ENCODE results near the gene TMEM132C.

TMEM132C gene

GRCh38 chr12:128367961-128368360 is 101.0 kb downstream of the TMEM132C start:
- H3K9me3 ChIP-seq (ENCODE audit: control insufficient read depth, insufficient read depth, low read depth, low read length): no peaks in the 10 kb centered on the region
- TF ChIP-seq TRIM28 (IDR thresholded peaks at IDR 0.05; ENCODE audit: borderline replicate concordance, low read length): no peak
- no peak for TF ChIP-seq ZNF707 (tag by site-specific recombination; IDR thresholded peaks at IDR 0.05)
- TF ChIP-seq SCRT2 (tag by site-specific recombination; IDR thresholded peaks at IDR 0.05): no peak
- TF ChIP-seq ZNF768 (tag by site-specific recombination; IDR thresholded peaks at IDR 0.05): no peak
- no peak for TF ChIP-seq ZNF670 (tag by site-specific recombination; IDR thresholded peaks at IDR 0.05; ENCODE audit: low read depth)
- no peak for TF ChIP-seq ZNF660 (tag by site-specific recombination; IDR thresholded peaks at IDR 0.05)
- no peak for TF ChIP-seq ZBTB20 (tag by site-specific recombination; IDR thresholded peaks at IDR 0.05)
- no peak for TF ChIP-seq ZNF629 (tag by site-specific recombination; IDR thresholded peaks at IDR 0.05)
- TF ChIP-seq SP2 (tag by site-specific recombination; IDR thresholded peaks at IDR 0.05): no peak
- TF ChIP-seq ZNF37A (tag by site-specific recombination; IDR thresholded peaks at IDR 0.05): no peak
- TF ChIP-seq, protein P1, sequence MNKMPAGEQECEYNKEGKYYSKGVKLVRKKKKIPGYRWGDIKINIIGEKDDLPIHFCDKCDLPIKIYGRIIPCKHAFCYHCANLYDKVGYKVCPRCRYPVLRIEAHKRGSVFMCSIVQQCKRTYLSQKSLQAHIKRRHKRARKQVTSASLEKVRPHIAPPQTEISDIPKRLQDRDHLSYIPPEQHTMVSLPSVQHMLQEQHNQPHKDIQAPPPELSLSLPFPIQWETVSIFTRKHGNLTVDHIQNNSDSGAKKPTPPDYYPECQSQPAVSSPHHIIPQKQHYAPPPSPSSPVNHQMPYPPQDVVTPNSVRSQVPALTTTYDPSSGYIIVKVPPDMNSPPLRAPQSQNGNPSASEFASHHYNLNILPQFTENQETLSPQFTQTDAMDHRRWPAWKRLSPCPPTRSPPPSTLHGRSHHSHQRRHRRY (tag by site-specific recombination; IDR thresholded peaks at IDR 0.05): no peak
- no peak for TF ChIP-seq ZNF626 (tag by site-specific recombination; IDR thresholded peaks at IDR 0.05)
- POLR2A ChIA-PET: no interaction called here
- H3K4me3 ChIP-seq (ENCODE audit: low read depth, low read length): no peak overlapping the region
- no peaks in the 10 kb centered on the region for H3K36me3 ChIP-seq (ENCODE audit: control insufficient read depth in 2 of 2, insufficient read depth in 1 of 2, low read length in 2 of 2)
- H3K4me1 ChIP-seq (ENCODE audit: control insufficient read depth, insufficient read depth, low read length): no peaks in the 10 kb centered on the region
- no peak overlapping the region for H3K27ac ChIP-seq (ENCODE audit: extremely low read depth, low read depth, low read length)
- CTCF ChIA-PET: interaction anchor here (0.6 kb wide), 1 partner anchor 108 kb away, joined by 4 read pairs; no protein-coding TSS in a partner anchor

GRCh38 chr12:128381541-128381940 is 114.6 kb downstream of the TMEM132C start:
- no peak overlapping the region for H3K27ac ChIP-seq (ENCODE audit: extremely low read depth, low read depth, low read length)
- TF ChIP-seq ZNF585B (tag by site-specific recombination; IDR thresholded peaks at IDR 0.05) (no peak), KLF8 (tag by site-specific recombination; IDR thresholded peaks at IDR 0.05) (no peak), ZNF571 (tag by site-specific recombination; IDR thresholded peaks at IDR 0.05) (no peak), ZBTB8A (tag by site-specific recombination; IDR thresholded peaks at IDR 0.05) (no peak), ZBTB7A (tag by site-specific recombination; IDR thresholded peaks at IDR 0.05; ENCODE audit: low read depth) (no peak), ZNF777 (tag by site-specific recombination; IDR thresholded peaks at IDR 0.05; ENCODE audit: borderline replicate concordance) (no peak), KLF16 (tag by site-specific recombination; IDR thresholded peaks at IDR 0.05) (no peak), GLIS2 (tag by site-specific recombination; IDR thresholded peaks at IDR 0.05) (no peak), AEBP2 (tag by site-specific recombination; IDR thresholded peaks at IDR 0.05; ENCODE audit: borderline replicate concordance) (no peak), GFI1B (tag by site-specific recombination; IDR thresholded peaks at IDR 0.05) (no peak)
- no peaks in the 10 kb centered on the region for H3K4me1 ChIP-seq (ENCODE audit: control insufficient read depth, insufficient read depth, low read length)
- H3K4me3 ChIP-seq (ENCODE audit: low read depth, low read length): no peak overlapping the region
- H3K9me3 ChIP-seq (ENCODE audit: control insufficient read depth, insufficient read depth, low read depth, low read length): no peaks in the 10 kb centered on the region
- POLR2A ChIA-PET: no interaction called here
- H3K36me3 ChIP-seq (ENCODE audit: control insufficient read depth in 2 of 2, insufficient read depth in 1 of 2, low read length in 2 of 2): no peaks in the 10 kb centered on the region
- CTCF ChIA-PET: no interaction called here

DNA sequence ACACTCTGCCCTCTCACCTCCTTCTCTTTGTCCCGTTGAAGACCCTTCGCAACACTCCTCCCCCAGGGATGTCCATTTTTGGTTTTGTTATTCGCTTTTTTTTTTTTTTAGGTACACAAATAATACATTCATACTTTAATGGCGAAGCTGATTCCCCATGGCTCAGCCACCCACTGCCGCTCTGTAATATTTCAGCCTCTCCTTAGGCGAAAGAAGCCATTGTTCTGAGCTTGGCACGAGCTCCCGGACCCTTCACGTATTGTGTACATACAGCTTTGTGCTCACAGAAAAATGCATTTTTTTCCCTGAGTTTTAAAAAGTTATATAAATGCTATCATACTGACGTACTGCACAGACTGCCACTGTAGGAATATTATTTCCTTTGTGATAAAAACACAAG is 115.0 kb downstream of the TMEM132C start:
- TF ChIP-seq HOXC10 (CRISPR knock-in tag; IDR thresholded peaks at IDR 0.05) (no peak), ZNF623 (tag by site-specific recombination; IDR thresholded peaks at IDR 0.05) (no peak), ZNF394 (tag by site-specific recombination; IDR thresholded peaks at IDR 0.05; ENCODE audit: borderline replicate concordance) (no peak), GLIS2 (tag by site-specific recombination; IDR thresholded peaks at IDR 0.05) (no peak), ZNF184 (tag by site-specific recombination; IDR thresholded peaks at IDR 0.05) (no peak), KLF16 (tag by site-specific recombination; IDR thresholded peaks at IDR 0.05) (no peak)
- TF ChIP-seq, protein P2, sequence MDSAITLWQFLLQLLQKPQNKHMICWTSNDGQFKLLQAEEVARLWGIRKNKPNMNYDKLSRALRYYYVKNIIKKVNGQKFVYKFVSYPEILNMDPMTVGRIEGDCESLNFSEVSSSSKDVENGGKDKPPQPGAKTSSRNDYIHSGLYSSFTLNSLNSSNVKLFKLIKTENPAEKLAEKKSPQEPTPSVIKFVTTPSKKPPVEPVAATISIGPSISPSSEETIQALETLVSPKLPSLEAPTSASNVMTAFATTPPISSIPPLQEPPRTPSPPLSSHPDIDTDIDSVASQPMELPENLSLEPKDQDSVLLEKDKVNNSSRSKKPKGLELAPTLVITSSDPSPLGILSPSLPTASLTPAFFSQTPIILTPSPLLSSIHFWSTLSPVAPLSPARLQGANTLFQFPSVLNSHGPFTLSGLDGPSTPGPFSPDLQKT (IDR thresholded peaks at IDR 0.05; ENCODE audit: borderline replicate concordance, low read depth, low read length): no peak
- TF ChIP-seq, protein P3, sequence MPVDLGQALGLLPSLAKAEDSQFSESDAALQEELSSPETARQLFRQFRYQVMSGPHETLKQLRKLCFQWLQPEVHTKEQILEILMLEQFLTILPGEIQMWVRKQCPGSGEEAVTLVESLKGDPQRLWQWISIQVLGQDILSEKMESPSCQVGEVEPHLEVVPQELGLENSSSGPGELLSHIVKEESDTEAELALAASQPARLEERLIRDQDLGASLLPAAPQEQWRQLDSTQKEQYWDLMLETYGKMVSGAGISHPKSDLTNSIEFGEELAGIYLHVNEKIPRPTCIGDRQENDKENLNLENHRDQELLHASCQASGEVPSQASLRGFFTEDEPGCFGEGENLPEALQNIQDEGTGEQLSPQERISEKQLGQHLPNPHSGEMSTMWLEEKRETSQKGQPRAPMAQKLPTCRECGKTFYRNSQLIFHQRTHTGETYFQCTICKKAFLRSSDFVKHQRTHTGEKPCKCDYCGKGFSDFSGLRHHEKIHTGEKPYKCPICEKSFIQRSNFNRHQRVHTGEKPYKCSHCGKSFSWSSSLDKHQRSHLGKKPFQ (tag by site-specific recombination; IDR thresholded peaks at IDR 0.05): no peak
- TF ChIP-seq, protein P4, sequence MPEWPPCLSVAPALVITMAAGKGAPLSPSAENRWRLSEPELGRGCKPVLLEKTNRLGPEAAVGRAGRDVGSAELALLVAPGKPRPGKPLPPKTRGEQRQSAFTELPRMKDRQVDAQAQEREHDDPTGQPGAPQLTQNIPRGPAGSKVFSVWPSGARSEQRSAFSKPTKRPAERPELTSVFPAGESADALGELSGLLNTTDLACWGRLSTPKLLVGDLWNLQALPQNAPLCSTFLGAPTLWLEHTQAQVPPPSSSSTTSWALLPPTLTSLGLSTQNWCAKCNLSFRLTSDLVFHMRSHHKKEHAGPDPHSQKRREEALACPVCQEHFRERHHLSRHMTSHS (tag by site-specific recombination; IDR thresholded peaks at IDR 0.05): no peak

More for the DNA sequence above, 115.0 kb downstream of the TMEM132C start:
- CTCF ChIA-PET: no interaction called here
- POLR2A ChIA-PET: no interaction called here
- Histone ChIP-seq H3K9me3 (ENCODE audit: control insufficient read depth, insufficient read depth, low read depth, low read length) (no peaks in the 10 kb centered on the region), H3K4me3 (ENCODE audit: low read depth, low read length) (no peak overlapping the region), H3K36me3 (ENCODE audit: control insufficient read depth in 2 of 2, insufficient read depth in 1 of 2, low read length in 2 of 2) (no peaks in the 10 kb centered on the region), H3K27ac (ENCODE audit: extremely low read depth, low read depth, low read length) (no peak overlapping the region), H3K4me1 (ENCODE audit: control insufficient read depth, insufficient read depth, low read length) (no peaks in the 10 kb centered on the region)

Data from HEK293 (cell line).